Lower lobe of right lung (tissue), 2 donors: ENCODE results near the gene PCSK6. TPM values are rescaled to one million over a fixed set of nuclear protein-coding genes. Genes with fewer than 3 reads are reported as not detected.

ENCODE experiments used
- ATAC-seq, 2 donors: fragments of 200-7000 bp; cut with Tn5 transposase; one replicate each; pipeline ENCODE4 v1.9.1; 2020 to 2022; ENCODE audit warnings: mild to moderate bottlenecking in 2 of 2, moderate library complexity in 2 of 2
- DNase-seq: peaks from one replicate; pipeline ENCODE4 v3.0.0-alpha.2; 2020
- H3K27ac ChIP-seq: fragments of 200-600 bp; one replicate; pipeline ENCODE4 v1.8.0; 2022
- H3K27me3 ChIP-seq: fragments of 200-600 bp; one replicate; pipeline ENCODE4 v1.8.0; 2022; ENCODE audit warnings: low read depth
- H3K36me3 ChIP-seq: fragments of 200-600 bp; one replicate; pipeline ENCODE4 v1.8.0; 2022; ENCODE audit warnings: mild to moderate bottlenecking
- H3K4me1 ChIP-seq: fragments of 200-600 bp; one replicate; pipeline ENCODE4 v1.8.0; 2022
- H3K4me3 ChIP-seq: fragments of 200-600 bp; one replicate; pipeline ENCODE4 v1.8.0; 2022; ENCODE audit warnings: mild to moderate bottlenecking
- H3K9me3 ChIP-seq: fragments of 200-600 bp; one replicate; pipeline ENCODE4 v1.8.0; 2022
- intact Hi-C: fragments of 100-400 bp; cut with DNase I; formaldehyde crosslinking; loops from one replicate; pipeline ENCODE4 v1.11.0; 2022
- total RNA-seq: library from RNA; stranded (reverse); fragmentation: NEBNext Ultra II Directional; extraction: Animal tissue kit (Norgen Biotek cat#: 25700); gene quantifications from one replicate; pipeline ENCODE4 v1.2.1, GENCODE V29; 2021
- TF ChIP-seq, protein P1 (sequence below): fragments of 200-600 bp; IDR thresholded peaks from one replicate; pipeline ENCODE4 v1.8.0; 2022; ENCODE audit warnings: antibody characterized with exemption, mild to moderate bottlenecking
- donor health status: DM: no; HTN: yes; CAD: no; lungs with severe emphysema.

Gene PCSK6
- total RNA-seq, 1 donor from 2014 or later = 12.3 TPM

DNA sequence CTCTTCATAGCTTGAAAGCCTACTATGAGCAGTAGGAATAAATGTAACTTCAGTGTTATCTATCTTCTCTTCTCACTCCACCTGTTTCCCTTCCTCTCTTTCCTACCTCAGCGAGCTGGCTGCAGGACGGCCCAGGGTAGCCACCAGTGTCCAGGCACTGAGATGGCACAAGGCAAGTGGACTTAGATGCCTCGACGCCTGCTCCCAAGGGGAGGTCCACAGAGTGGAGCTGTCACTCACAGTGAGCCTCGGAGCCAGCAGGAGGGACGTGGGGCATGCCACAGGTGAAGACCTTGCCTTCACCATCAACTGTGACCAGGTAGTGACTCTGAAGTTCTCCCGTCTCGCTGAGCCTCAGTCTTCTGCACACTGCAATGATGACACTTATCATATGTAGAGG, 88.2 kb downstream of the PCSK6 start:
- Histone ChIP-seq H3K36me3 (no peaks in the 10 kb centered on the region), H3K27me3 (no peaks in the 10 kb centered on the region), H3K9me3 (no peaks in the 10 kb centered on the region), H3K4me1 (no peaks in the 10 kb centered on the region), H3K27ac (no peak overlapping the region), H3K4me3 (no peak overlapping the region)
- ATAC-seq = no peak
- intact Hi-C loops = no loop called here
- TF ChIP-seq, protein P1, sequence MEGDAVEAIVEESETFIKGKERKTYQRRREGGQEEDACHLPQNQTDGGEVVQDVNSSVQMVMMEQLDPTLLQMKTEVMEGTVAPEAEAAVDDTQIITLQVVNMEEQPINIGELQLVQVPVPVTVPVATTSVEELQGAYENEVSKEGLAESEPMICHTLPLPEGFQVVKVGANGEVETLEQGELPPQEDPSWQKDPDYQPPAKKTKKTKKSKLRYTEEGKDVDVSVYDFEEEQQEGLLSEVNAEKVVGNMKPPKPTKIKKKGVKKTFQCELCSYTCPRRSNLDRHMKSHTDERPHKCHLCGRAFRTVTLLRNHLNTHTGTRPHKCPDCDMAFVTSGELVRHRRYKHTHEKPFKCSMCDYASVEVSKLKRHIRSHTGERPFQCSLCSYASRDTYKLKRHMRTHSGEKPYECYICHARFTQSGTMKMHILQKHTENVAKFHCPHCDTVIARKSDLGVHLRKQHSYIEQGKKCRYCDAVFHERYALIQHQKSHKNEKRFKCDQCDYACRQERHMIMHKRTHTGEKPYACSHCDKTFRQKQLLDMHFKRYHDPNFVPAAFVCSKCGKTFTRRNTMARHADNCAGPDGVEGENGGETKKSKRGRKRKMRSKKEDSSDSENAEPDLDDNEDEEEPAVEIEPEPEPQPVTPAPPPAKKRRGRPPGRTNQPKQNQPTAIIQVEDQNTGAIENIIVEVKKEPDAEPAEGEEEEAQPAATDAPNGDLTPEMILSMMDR = no peak
- DNase-seq = no peak

DNA sequence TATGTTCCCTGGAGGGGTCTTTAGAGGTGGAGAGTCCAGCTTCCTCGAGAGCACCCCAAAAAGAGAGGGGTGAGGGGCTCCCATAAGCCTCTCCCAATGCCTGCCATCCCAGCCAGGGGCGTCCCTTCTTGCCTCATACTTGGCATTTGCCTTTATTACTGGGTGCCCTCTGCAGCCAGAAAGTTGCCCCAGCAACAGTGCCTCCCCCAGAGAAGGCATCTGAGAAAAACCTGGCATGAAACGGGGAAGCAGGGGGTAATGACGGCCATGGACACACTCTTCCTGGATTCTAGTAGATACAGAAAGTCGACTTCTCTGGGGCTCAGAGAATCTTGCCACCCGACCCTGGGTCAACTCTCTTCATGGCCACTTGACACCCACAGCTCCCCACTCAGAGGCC, 90.1 kb downstream of the PCSK6 start:
- no peak for DNase-seq

DNA sequence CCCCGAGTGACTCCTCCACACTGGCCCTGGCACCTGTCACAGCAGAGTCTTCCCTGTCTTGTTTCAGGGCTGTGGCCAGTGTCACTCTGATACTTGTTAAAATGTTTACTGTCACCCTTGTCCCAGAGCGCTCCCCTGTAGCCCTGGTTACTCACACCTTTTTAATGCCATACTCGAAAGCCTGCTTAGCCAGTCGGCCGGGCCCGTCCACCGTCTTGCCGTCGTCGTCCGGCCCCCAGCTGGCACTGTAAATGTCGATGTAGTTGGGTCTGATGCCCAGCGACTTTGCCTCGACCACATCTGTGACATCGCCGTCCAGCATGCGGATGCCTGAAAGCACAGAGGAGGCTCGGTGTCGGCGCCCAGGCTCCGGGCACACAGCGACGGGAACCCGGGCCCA, 91.3 kb downstream of the PCSK6 start:
- no peaks in the 10 kb centered on the region for H3K9me3 ChIP-seq
- no peaks in the 10 kb centered on the region for H3K4me1 ChIP-seq
- no peaks in the 10 kb centered on the region for H3K27me3 ChIP-seq
- no peak overlapping the region for H3K27ac ChIP-seq
- TF ChIP-seq, protein P1 = no peak
- DNase-seq = no peak
- peak in 1 of 2 donors; percentile 7 for ATAC-seq
- H3K36me3 ChIP-seq = no peaks in the 10 kb centered on the region
- no peak overlapping the region for H3K4me3 ChIP-seq
- intact Hi-C loops = no loop called here

More for the DNA sequence above, 90.1 kb downstream of the PCSK6 start:
- H3K27me3 ChIP-seq = no peaks in the 10 kb centered on the region
- H3K36me3 ChIP-seq = no peaks in the 10 kb centered on the region
- no peak overlapping the region for H3K27ac ChIP-seq
- TF ChIP-seq, protein P1 = no peak
- no peaks in the 10 kb centered on the region for H3K9me3 ChIP-seq
- intact Hi-C loops = no loop called here
- no peak for ATAC-seq
- H3K4me1 ChIP-seq = no peaks in the 10 kb centered on the region
- H3K4me3 ChIP-seq = no peak overlapping the region

DNA sequence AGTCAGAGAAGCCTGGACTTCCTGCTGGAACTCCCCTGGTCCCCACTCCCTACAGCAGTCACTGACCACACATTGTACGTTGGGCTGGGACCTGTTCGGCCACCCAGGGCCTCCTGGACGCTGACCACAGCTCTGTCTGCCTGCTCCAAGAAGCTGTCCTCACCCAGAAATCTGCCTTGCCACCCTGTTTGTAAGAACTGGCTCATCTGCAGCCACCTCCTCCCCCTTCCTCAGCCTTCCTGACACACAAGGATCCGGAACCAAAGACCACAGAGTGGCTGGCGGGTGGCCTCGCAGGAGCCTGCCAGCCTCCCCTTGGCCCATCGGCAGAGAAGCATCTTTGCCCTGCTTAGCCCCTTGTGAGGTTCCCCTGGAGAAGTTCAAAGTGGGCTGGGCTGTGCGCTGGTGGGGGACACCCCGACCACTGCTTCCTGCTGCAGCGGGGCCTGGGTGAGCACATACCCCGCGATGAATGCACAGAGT, 91.9 kb downstream of the PCSK6 start:
- Histone ChIP-seq H3K36me3 (no peaks in the 10 kb centered on the region), H3K4me3 (no peak overlapping the region), H3K27ac (no peak overlapping the region), H3K27me3 (no peaks in the 10 kb centered on the region), H3K9me3 (no peaks in the 10 kb centered on the region), H3K4me1 (no peaks in the 10 kb centered on the region)
- intact Hi-C loops = no loop called here
- no peak for DNase-seq
- TF ChIP-seq, protein P1 = no peak
- no peak for ATAC-seq

DNA sequence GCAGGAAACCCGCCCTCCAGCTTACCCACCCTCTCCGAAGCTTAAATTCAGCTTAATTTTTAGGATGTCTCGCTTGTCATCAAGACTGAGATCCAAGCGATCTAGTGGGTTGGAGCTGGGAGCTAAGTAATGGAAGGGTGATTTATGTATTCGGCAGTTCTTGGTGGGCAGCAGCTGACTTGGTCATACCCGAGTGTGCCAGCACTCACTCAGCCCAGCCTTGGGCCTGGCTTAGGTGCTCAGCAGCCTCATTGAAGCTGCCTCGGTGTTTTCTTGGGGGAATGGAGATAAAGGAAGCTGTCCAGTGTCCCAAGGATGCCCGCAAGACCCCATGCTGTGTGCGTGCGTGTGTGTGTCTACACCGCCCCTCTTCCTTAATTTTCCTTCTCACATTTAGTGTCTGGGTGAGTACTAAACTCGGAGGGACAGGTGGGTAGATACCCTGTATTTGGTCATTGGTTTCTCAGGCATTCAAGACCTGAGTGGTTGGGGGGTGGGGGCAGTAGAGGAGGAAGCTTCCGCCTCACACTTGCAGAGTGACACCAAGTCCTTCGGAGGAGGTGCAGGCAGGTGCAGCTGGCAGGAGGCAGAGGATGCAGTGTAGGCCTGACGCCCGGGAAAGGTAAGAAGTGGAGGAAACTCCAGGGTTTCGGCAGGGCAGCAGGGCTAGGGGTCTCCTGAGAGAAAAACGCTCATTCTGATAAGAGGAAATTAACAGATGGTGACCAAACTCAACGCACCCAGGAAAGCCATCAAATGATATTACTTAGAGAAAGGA, 92.8 kb downstream of the PCSK6 start:
- no peaks in the 10 kb centered on the region for H3K4me1 ChIP-seq
- no peaks in the 10 kb centered on the region for H3K36me3 ChIP-seq
- no peak for ATAC-seq
- no peak overlapping the region for H3K4me3 ChIP-seq
- TF ChIP-seq, protein P1 = no peak
- no peak overlapping the region for H3K27ac ChIP-seq
- intact Hi-C loops = no loop called here
- no peak for DNase-seq
- H3K27me3 ChIP-seq = no peaks in the 10 kb centered on the region
- H3K9me3 ChIP-seq = no peaks in the 10 kb centered on the region
